Hepatocyte (in vitro differentiated cells): ENCODE measurements around the gene KCNK1. TPM values are rescaled to one million over a fixed set of nuclear protein-coding genes. Genes with fewer than 3 reads are reported as not detected.

Experiments
- DNase-seq: peaks from one replicate; pipeline ENCODE4 v3.0.0-alpha.2; 2016; ENCODE audit warnings: low spot score
- H2AFZ ChIP-seq: fragments of 200-600 bp; sonication (generic); 2 replicates; pipeline ENCODE4 v1.6.0; 2016; ENCODE audit warnings: antibody characterized with exemption, mild to moderate bottlenecking
- H3K27ac ChIP-seq: fragments of 200-600 bp; sonication (generic); 2 replicates; pipeline ENCODE4 v1.5.1; 2016; ENCODE audit warnings: mild to moderate bottlenecking
- H3K27me3 ChIP-seq: fragments of 200-600 bp; sonication (generic); 2 replicates; pipeline ENCODE4 v1.6.1; 2016
- H3K36me3 ChIP-seq: fragments of 200-600 bp; sonication (generic); replicated peaks from 2 replicates; pipeline ENCODE4 v1.5.1; 2016; ENCODE audit warnings: low read depth; ENCODE audit not compliant: insufficient read depth
- H3K4me1 ChIP-seq: fragments of 200-600 bp; sonication (generic); 2 replicates; pipeline ENCODE4 v1.5.1; 2016; ENCODE audit warnings: mild to moderate bottlenecking, moderate library complexity; ENCODE audit not compliant: insufficient read depth
- H3K4me2 ChIP-seq: fragments of 200-600 bp; sonication (generic); 2 replicates; pipeline ENCODE4 v1.6.0; 2016
- H3K4me3 ChIP-seq: fragments of 200-600 bp; sonication (generic); 2 replicates; pipeline ENCODE4 v1.5.1; 2016; ENCODE audit warnings: mild to moderate bottlenecking
- H3K79me2 ChIP-seq: fragments of 200-600 bp; sonication (generic); 2 replicates; pipeline ENCODE4 v1.6.0; 2017; ENCODE audit warnings: mild to moderate bottlenecking
- H3K9me2 ChIP-seq: fragments of 200-600 bp; sonication (generic); replicated peaks from 2 replicates; pipeline ENCODE4 v1.6.0; 2017; ENCODE audit warnings: mild to moderate bottlenecking; ENCODE audit not compliant: insufficient read depth
- H3K9me3 ChIP-seq: fragments of 200-600 bp; sonication (generic); 2 replicates; pipeline ENCODE4 v1.5.1; 2016; ENCODE audit warnings: low read depth, mild to moderate bottlenecking
- H4K20me1 ChIP-seq: fragments of 200-600 bp; sonication (generic); 2 replicates; pipeline ENCODE4 v1.6.0; 2016; ENCODE audit warnings: mild to moderate bottlenecking; ENCODE audit not compliant: insufficient read depth, poor library complexity, severe bottlenecking
- EZH2 ChIP-seq: fragments of 200-600 bp; sonication (generic); IDR thresholded peaks from 2 replicates; pipeline ENCODE4 v1.6.1; 2016; ENCODE audit warnings: antibody characterized with exemption, mild to moderate bottlenecking, borderline replicate concordance
- EZH2phosphoT487 ChIP-seq: fragments of 200-600 bp; sonication (generic); IDR thresholded peaks from one replicate; pipeline ENCODE4 v1.6.1; 2018; ENCODE audit warnings: antibody characterized with exemption, mild to moderate bottlenecking, low read depth, moderate library complexity; ENCODE audit not compliant: unreplicated experiment, severe bottlenecking
- WGBS: methylation state at CpG from one replicate; pipeline ENCODE4 v1.1.6; 2016; ENCODE audit warnings: low lambda C conversion rate; ENCODE audit errors: missing lambda C conversion rate; 5-methylcytosine and 5-hydroxymethylcytosine counted together
- polyA plus RNA-seq: library from polyadenylated mRNA; unstranded; fragments of >200 nt; fragmentation: Nextera tagmentation; extraction: Ambion mirVana; gene quantifications from 2 replicates; pipeline ENCODE4 v1.2.1, GENCODE V29; 2016
- total RNA-seq: library from RNA; depleted of rRNA; stranded (reverse); fragments of >200 nt; gene quantifications from 2 replicates; pipeline ENCODE4 v1.2.3, GENCODE V29; 2014
- TF ChIP-seq, protein P1 (sequence below): fragments of 200-600 bp; sonication (generic); IDR thresholded peaks from 2 replicates; pipeline ENCODE4 v1.5.1; 2016; ENCODE audit warnings: antibody characterized with exemption, mild to moderate bottlenecking; ENCODE audit not compliant: poor library complexity

Gene KCNK1
- total and polyA plus RNA-seq, 2 experiments from 2014 or later, result 21.4 to 25.9 TPM

DNA sequence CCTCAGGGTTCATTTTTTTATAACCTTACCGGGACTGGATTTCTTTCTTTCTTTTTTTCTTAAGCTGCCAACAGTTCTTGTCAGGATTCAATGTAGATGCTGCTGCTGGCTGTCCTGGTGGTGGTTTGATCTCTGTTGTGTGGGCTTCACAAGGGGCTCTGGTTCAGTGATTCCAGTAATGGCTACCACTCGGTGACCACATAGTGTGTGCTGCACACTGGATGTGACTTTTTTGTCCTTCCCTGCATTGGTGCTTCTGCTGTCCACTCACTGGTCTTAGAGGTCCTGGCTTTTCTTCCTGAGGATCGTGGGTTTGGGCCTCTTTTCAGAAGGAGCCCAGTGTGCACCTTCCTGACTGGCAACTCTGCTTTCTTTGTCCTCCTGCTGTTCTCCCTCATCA is 18.5 kb downstream of the KCNK1 start:
- no peaks in the 10 kb centered on the region for H4K20me1 ChIP-seq
- no peaks in the 10 kb centered on the region for H3K9me2 ChIP-seq
- H3K9me3 ChIP-seq, result no peaks in the 10 kb centered on the region
- H3K79me2 ChIP-seq, result peaks cover 63% of the 10 kb centered on the region
- H3K27me3 ChIP-seq, result no peaks in the 10 kb centered on the region
- no peak overlapping the region for H2AFZ ChIP-seq
- no peaks in the 10 kb centered on the region for H3K4me1 ChIP-seq
- TF ChIP-seq, protein P1, sequence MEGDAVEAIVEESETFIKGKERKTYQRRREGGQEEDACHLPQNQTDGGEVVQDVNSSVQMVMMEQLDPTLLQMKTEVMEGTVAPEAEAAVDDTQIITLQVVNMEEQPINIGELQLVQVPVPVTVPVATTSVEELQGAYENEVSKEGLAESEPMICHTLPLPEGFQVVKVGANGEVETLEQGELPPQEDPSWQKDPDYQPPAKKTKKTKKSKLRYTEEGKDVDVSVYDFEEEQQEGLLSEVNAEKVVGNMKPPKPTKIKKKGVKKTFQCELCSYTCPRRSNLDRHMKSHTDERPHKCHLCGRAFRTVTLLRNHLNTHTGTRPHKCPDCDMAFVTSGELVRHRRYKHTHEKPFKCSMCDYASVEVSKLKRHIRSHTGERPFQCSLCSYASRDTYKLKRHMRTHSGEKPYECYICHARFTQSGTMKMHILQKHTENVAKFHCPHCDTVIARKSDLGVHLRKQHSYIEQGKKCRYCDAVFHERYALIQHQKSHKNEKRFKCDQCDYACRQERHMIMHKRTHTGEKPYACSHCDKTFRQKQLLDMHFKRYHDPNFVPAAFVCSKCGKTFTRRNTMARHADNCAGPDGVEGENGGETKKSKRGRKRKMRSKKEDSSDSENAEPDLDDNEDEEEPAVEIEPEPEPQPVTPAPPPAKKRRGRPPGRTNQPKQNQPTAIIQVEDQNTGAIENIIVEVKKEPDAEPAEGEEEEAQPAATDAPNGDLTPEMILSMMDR, result no peak
- TF ChIP-seq EZH2phosphoT487, result no peak
- TF ChIP-seq EZH2, result no peak
- H3K36me3 ChIP-seq, result no peaks in the 10 kb centered on the region
- no peak overlapping the region for H3K4me3 ChIP-seq
- 89% methylated on average over 3 of the region's 3 CpGs for WGBS
- H3K4me2 ChIP-seq, result no peak overlapping the region
- peak overlapping the region; percentile 13 for H3K27ac ChIP-seq
- DNase-seq, result no peak

DNA sequence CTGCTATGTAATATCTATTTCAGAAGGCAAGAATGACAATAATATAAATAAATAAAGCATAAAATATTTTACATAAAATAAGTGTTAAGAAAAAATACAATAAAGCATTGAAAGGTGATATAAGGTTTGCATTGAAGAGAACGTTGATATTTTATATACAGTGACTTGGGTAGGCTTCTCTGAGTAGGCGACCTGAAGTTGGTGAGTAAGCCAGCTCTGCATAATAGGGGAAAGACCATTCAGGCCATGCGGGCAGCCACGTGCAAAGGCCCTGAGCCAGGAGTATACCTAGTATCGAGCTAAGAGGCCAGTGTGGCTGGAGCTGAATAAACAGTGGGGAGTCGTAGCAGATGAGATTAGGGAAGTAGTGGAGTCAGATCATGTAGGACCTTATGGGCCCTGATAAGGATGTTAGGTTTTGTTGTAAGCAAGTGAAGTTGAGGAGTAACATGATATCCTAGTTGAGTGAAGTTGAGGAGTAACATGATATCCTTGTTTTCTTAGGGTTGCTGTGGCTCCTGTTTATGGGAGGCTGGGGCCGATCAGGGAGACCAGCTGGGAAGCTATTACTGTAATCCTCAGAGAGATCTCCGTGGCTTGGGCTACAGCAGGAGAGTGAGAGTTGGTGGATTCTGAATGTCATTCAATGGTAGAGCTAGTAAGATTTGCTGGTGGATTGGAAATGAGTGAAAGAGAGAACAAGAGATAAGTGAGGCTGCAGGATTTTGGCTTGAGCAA is 22.0 kb downstream of the KCNK1 start:
- H3K4me3 ChIP-seq, result no peak overlapping the region
- DNase-seq, result peak; percentile 30
- no peaks in the 10 kb centered on the region for H3K27me3 ChIP-seq
- no peaks in the 10 kb centered on the region for H3K36me3 ChIP-seq
- H2AFZ ChIP-seq, result no peak overlapping the region
- H4K20me1 ChIP-seq, result no peaks in the 10 kb centered on the region
- TF ChIP-seq EZH2 (no peak), EZH2phosphoT487 (no peak)
- TF ChIP-seq, protein P1, result no peak
- no peaks in the 10 kb centered on the region for H3K9me2 ChIP-seq
- 45% methylated on average over 8 of the region's 8 CpGs for WGBS
- H3K27ac ChIP-seq, result no peak overlapping the region
- no peaks in the 10 kb centered on the region for H3K4me1 ChIP-seq
- no peak overlapping the region for H3K4me2 ChIP-seq
- H3K79me2 ChIP-seq, result peaks cover 42% of the 10 kb centered on the region
- no peaks in the 10 kb centered on the region for H3K9me3 ChIP-seq

DNA sequence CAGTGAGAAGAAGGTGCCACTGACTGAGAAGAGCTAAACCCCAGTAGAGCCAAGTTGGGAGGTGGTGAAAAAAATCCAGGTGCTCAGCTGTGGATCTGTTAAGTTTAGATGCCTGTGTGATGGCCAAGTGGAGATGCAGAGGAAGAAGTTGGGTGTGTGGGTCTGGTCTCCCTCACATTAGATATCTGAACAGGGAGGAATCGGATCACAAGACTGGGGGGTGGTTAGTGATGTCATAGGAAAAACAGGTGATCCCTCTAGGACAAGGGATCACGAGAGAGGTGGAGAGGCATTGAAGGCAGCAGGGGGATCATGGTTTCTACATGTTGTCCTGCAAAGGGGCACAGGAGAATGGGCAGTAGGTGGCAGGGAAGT is 22.6 kb downstream of the KCNK1 start:
- WGBS, result 97% methylated on average over 2 of the region's 2 CpGs
- Histone ChIP-seq H3K4me3 (no peak overlapping the region), H3K4me1 (no peaks in the 10 kb centered on the region), H3K27ac (no peak overlapping the region), H3K27me3 (no peaks in the 10 kb centered on the region), H3K9me3 (no peaks in the 10 kb centered on the region), H4K20me1 (no peaks in the 10 kb centered on the region), H3K9me2 (no peaks in the 10 kb centered on the region), H3K4me2 (no peak overlapping the region), H2AFZ (no peak overlapping the region), H3K36me3 (no peaks in the 10 kb centered on the region), H3K79me2 (peaks cover 47% of the 10 kb centered on the region)
- DNase-seq, result no peak
- no peak for TF ChIP-seq EZH2phosphoT487
- TF ChIP-seq, protein P1, result no peak
- TF ChIP-seq EZH2, result no peak
